WTC11 (cell line): ENCODE results near the gene CRIP1. TPM values are rescaled to one million over a fixed set of nuclear protein-coding genes. Genes with fewer than 3 reads are reported as not detected.

Experiments used
- ATAC-seq: fragments of 200-7000 bp; cut with Tn5 transposase; 2 replicates; pipeline ENCODE4 v1.10.0; 2021; ENCODE audit warnings: mild to moderate bottlenecking, moderate library complexity
- CTCF ChIA-PET: fragments of 300-600 bp; sonication (Branson Sonifier 250); formaldehyde crosslinking; loops from one replicate; lab custom pipeline; 2021; ENCODE audit warnings: antibody characterized with exemption; lab: Charles Lee
- POLR2A ChIA-PET: fragments of 350-600 bp; sonication (Branson Sonifier 250); formaldehyde crosslinking; loops from one replicate; lab custom pipeline; 2021; ENCODE audit warnings: antibody characterized with exemption; lab: Charles Lee
- DNase-seq: peaks from one replicate; pipeline ENCODE4 v3.0.0; 2021; ENCODE audit warnings: low spot score
- H3K27ac Mint-ChIP-seq: 2 replicates; pipeline ENCODE4 v1.8.0; 2021; ENCODE audit warnings: mixed read lengths
- H3K27me3 Mint-ChIP-seq: 2 replicates; pipeline ENCODE4 v1.8.0; 2021; ENCODE audit warnings: low read depth, mild to moderate bottlenecking, moderate library complexity, mixed read lengths
- H3K36me3 Mint-ChIP-seq: 2 replicates; pipeline ENCODE4 v1.8.0; 2021; ENCODE audit warnings: mixed read lengths
- H3K4me1 Mint-ChIP-seq: 2 replicates; pipeline ENCODE4 v1.8.0; 2022; ENCODE audit warnings: mixed read lengths
- H3K4me3 Mint-ChIP-seq: 2 replicates; pipeline ENCODE4 v1.8.0; 2021; ENCODE audit warnings: mild to moderate bottlenecking, moderate library complexity, mixed read lengths
- H3K9me3 Mint-ChIP-seq: 2 replicates; pipeline ENCODE4 v1.8.0; 2021; ENCODE audit warnings: mixed read lengths
- E2F5 ChIP-seq: sonication (generic); formaldehyde crosslinking; IDR thresholded peaks from 2 replicates; pipeline ENCODE4 v1.8.1; 2022; ENCODE audit warnings: mild to moderate bottlenecking, moderate library complexity, missing genetic modification reagents
- ELF4 ChIP-seq: sonication (generic); formaldehyde crosslinking; IDR thresholded peaks from 2 replicates; pipeline ENCODE4 v1.8.1; 2022; ENCODE audit warnings: low read depth, mild to moderate bottlenecking, moderate library complexity, missing genetic modification reagents
- ETV6 ChIP-seq: sonication (generic); formaldehyde crosslinking; IDR thresholded peaks from 2 replicates; pipeline ENCODE4 v1.8.1; 2022; ENCODE audit warnings: mild to moderate bottlenecking, missing genetic modification reagents
- FOXP1 ChIP-seq: sonication (generic); formaldehyde crosslinking; IDR thresholded peaks from 2 replicates; pipeline ENCODE4 v1.8.0; 2022; ENCODE audit warnings: missing genetic modification reagents, mild to moderate bottlenecking, moderate library complexity, borderline replicate concordance
- GABPB1 ChIP-seq: sonication (generic); formaldehyde crosslinking; IDR thresholded peaks from 2 replicates; pipeline ENCODE4 v1.8.1; 2023; ENCODE audit warnings: mild to moderate bottlenecking, missing genetic modification reagents
- NFYB ChIP-seq: sonication (generic); formaldehyde crosslinking; conservative IDR thresholded peaks from 2 replicates; pipeline ENCODE4 v1.8.0; 2022; ENCODE audit warnings: low read depth, missing genetic modification reagents
- NR3C1 ChIP-seq: sonication (generic); formaldehyde crosslinking; conservative IDR thresholded peaks from 2 replicates; pipeline ENCODE4 v1.8.1; 2023; ENCODE audit warnings: low read depth, mild to moderate bottlenecking, missing genetic modification reagents
- SOX15 ChIP-seq: fragments of 250-450 bp; sonication (Bioruptor Pico); IDR thresholded peaks from 2 replicates; pipeline ENCODE4 v1.9.0; 2021; ENCODE audit warnings: mild to moderate bottlenecking
- SP1 ChIP-seq: sonication (generic); formaldehyde crosslinking; conservative IDR thresholded peaks from 2 replicates; pipeline ENCODE4 v1.8.1; 2022; ENCODE audit warnings: missing genetic modification reagents
- USF1 ChIP-seq: sonication (generic); formaldehyde crosslinking; IDR thresholded peaks from 2 replicates; pipeline ENCODE4 v1.8.0; 2022; ENCODE audit warnings: mild to moderate bottlenecking, missing genetic modification reagents
- ZBTB43 ChIP-seq: sonication (generic); formaldehyde crosslinking; IDR thresholded peaks from 2 replicates; pipeline ENCODE4 v1.8.1; 2023; ENCODE audit warnings: mild to moderate bottlenecking, missing genetic modification reagents
- ZNF671 ChIP-seq: fragments of 250-450 bp; sonication (Bioruptor Pico); IDR thresholded peaks from 2 replicates; pipeline ENCODE4 v1.8.0; 2021; ENCODE audit warnings: mild to moderate bottlenecking
- total RNA-seq: library from RNA; stranded (reverse); gene quantifications from 3 replicates; pipeline ENCODE4 v1.2.3, GENCODE V29; 2021
- TF ChIP-seq, protein P1 (sequence below): sonication (generic); formaldehyde crosslinking; IDR thresholded peaks from 2 replicates; pipeline ENCODE4 v1.8.1; 2023; ENCODE audit warnings: mild to moderate bottlenecking, moderate library complexity, missing genetic modification reagents
- TF ChIP-seq, protein P2 (sequence below): sonication (generic); formaldehyde crosslinking; IDR thresholded peaks from 2 replicates; pipeline ENCODE4 v1.8.1; 2022; ENCODE audit warnings: low read depth, mild to moderate bottlenecking, moderate library complexity, missing genetic modification reagents, borderline replicate concordance
- TF ChIP-seq, protein P3 (sequence below): fragments of 250-450 bp; sonication (Bioruptor Pico); IDR thresholded peaks from 2 replicates; pipeline ENCODE4 v1.9.0; 2021; ENCODE audit warnings: mild to moderate bottlenecking

CRIP1 gene
- total RNA-seq, 1 experiment from 2014 or later: 9.0 TPM

- ChIA-PET POLR2A (interaction anchor here (1.0 kb wide), 1 partner anchor 38 kb away, joined by 3 read pairs; no protein-coding TSS in a partner anchor), CTCF (interaction anchor here (3.1 to 7.2 kb wide), 2 partner anchors 15 to 19 kb away, joined by 12 to 116 read pairs; no protein-coding TSS in a partner anchor)
- Mint-ChIP-seq H3K4me3 (no peak overlapping the region), H3K4me1 (no peaks in the 10 kb centered on the region), H3K36me3 (peaks cover 9% of the 10 kb centered on the region; the same call in 1 of the 2 replicates), H3K9me3 (no peaks in the 10 kb centered on the region), H3K27ac (no peak overlapping the region), H3K27me3 (no peaks in the 10 kb centered on the region)
- TF ChIP-seq USF1 (CRISPR knock-in tag): no peak
- TF ChIP-seq GABPB1 (CRISPR knock-in tag): no peak
- TF ChIP-seq ZNF671 (CRISPR knock-in tag): no peak
- TF ChIP-seq ETV6 (CRISPR knock-in tag): no peak
- TF ChIP-seq ZBTB43 (CRISPR knock-in tag): no peak
- no peak for TF ChIP-seq ELF4
- no peak for TF ChIP-seq SP1 (CRISPR knock-in tag)
- TF ChIP-seq, protein P1, sequence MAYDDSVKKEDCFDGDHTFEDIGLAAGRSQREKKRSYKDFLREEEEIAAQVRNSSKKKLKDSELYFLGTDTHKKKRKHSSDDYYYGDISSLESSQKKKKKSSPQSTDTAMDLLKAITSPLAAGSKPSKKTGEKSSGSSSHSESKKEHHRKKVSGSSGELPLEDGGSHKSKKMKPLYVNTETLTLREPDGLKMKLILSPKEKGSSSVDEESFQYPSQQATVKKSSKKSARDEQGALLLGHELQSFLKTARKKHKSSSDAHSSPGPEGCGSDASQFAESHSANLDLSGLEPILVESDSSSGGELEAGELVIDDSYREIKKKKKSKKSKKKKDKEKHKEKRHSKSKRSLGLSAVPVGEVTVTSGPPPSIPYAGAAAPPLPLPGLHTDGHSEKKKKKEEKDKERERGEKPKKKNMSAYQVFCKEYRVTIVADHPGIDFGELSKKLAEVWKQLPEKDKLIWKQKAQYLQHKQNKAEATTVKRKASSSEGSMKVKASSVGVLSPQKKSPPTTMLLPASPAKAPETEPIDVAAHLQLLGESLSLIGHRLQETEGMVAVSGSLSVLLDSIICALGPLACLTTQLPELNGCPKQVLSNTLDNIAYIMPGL (CRISPR knock-in tag): no peak
- TF ChIP-seq, protein P2, sequence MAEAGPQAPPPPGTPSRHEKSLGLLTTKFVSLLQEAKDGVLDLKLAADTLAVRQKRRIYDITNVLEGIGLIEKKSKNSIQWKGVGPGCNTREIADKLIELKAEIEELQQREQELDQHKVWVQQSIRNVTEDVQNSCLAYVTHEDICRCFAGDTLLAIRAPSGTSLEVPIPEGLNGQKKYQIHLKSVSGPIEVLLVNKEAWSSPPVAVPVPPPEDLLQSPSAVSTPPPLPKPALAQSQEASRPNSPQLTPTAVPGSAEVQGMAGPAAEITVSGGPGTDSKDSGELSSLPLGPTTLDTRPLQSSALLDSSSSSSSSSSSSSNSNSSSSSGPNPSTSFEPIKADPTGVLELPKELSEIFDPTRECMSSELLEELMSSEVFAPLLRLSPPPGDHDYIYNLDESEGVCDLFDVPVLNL (CRISPR knock-in tag): no peak
- TF ChIP-seq E2F5: no peak
- DNase-seq: no peak
- ATAC-seq: no peak
Measured at GRCh38 chr14:105467249-105467941, 19.3 kb upstream of the CRIP1 start.

GRCh38 chr14:105467942-105468471 is 18.7 kb upstream of the CRIP1 start:
- H3K27ac Mint-ChIP-seq: no peak overlapping the region
- TF ChIP-seq NR3C1 (CRISPR knock-in tag) (no peak), SOX15 (CRISPR knock-in tag) (no peak)
- TF ChIP-seq, all 79 proteins: peak for 0
- Mint-ChIP-seq H3K27me3 (no peaks in the 10 kb centered on the region), H3K36me3 (peaks cover 7% of the 10 kb centered on the region; the same call in 1 of the 2 replicates), H3K4me3 (no peak overlapping the region), H3K9me3 (no peaks in the 10 kb centered on the region), H3K4me1 (no peaks in the 10 kb centered on the region)
- ATAC-seq (no peak), DNase-seq (no peak)
- POLR2A ChIA-PET: interaction anchor here (1.0 kb wide), 1 partner anchor 38 kb away, joined by 3 read pairs; no protein-coding TSS in a partner anchor
- CTCF ChIA-PET: interaction anchor here (3.1 to 7.2 kb wide), 3 partner anchors 14 to 22 kb away, joined by 12 to 116 read pairs (median 49); partner anchors contain the start of gene TEDC1

DNA sequence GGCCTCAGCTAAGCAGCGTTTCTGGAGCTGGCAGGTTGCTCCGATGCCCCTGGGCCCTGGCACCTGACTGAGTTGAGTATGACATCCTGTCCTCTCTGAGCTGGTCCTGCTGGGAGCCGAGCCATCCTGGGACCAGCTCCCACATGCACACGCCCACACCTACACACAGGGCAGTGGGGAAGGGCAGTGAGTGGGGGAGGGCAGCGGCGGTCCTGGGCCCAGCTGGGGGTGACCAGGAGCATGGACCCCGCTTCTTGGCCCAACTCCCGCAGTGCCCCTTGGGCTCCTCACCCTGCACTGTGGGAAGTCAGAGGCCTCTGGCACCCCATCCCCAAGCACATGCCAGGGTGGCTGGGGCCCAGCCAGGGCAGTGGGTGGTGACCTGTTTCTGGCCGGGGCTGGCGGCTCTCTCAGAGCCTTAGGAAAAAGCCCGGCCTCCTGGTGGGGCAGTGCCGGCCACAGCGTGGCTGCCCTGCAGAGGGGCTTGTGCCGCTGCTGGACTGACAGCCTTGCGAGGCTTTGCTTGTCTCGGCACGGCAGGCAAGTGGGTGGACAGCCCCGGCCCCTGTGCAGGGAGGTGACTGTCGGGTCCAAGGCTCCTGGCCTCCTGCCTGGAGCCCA is 18.0 kb upstream of the CRIP1 start:
- POLR2A ChIA-PET: interaction anchor here (1.0 kb wide), 1 partner anchor 37 kb away, joined by 3 read pairs; no protein-coding TSS in a partner anchor
- no peak overlapping the region for H3K27ac Mint-ChIP-seq
- CTCF ChIA-PET: interaction anchor here (2.4 to 7.2 kb wide), 4 partner anchors 10 to 21 kb away, joined by 8 to 116 read pairs (median 30); partner anchors contain the start of gene TEDC1
- TF ChIP-seq NFYB (CRISPR knock-in tag) (no peak), SP1 (CRISPR knock-in tag) (no peak), FOXP1 (CRISPR knock-in tag) (no peak)
- TF ChIP-seq, protein P3, sequence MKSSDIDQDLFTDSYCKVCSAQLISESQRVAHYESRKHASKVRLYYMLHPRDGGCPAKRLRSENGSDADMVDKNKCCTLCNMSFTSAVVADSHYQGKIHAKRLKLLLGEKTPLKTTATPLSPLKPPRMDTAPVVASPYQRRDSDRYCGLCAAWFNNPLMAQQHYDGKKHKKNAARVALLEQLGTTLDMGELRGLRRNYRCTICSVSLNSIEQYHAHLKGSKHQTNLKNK (CRISPR knock-in tag): no peak
- TF ChIP-seq, protein P1 (CRISPR knock-in tag): no peak

More for the DNA sequence above, 18.0 kb upstream of the CRIP1 start:
- no peaks in the 10 kb centered on the region for H3K9me3 Mint-ChIP-seq
- H3K4me3 Mint-ChIP-seq: no peak overlapping the region
- H3K27me3 Mint-ChIP-seq: no peaks in the 10 kb centered on the region
- no peaks in the 10 kb centered on the region for H3K4me1 Mint-ChIP-seq
- ATAC-seq (no peak), DNase-seq (no peak)
- peaks cover 2% of the 10 kb centered on the region; the same call in 1 of the 2 replicates for H3K36me3 Mint-ChIP-seq
